ENCODE results near the gene IL12B.

The IL12B gene

DNA sequence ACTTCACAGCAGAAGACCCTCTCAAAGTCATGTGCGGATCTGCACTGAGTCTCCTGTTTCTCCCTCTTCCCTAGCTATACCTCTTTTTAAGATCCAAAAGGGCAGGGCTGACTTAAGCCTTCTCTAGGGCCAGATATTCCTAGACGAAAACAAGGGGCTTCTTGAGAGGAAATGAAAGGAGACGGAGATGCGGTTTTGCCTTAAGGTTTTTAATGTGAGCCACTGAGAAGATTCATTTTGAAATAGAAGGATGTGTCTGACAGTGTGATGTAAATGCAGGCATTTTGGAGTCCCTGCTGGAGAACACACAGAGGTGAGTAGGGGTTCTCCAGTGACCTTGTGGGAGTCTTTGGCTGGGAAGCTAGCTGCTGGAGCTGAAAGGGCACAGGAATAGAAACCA is 15.6 kb upstream of the IL12B start:
- H3K4me3 ChIP-seq (replicated peaks; ENCODE audit: low read depth, low read length) = no peak overlapping the region
- TF ChIP-seq CTCF (IDR thresholded peaks at IDR 0.05; ENCODE audit: low read depth, low read length, missing control alignments) = no peak
- DNase-seq (ENCODE audit: extremely low read depth, low read depth) = no peak

DNA sequence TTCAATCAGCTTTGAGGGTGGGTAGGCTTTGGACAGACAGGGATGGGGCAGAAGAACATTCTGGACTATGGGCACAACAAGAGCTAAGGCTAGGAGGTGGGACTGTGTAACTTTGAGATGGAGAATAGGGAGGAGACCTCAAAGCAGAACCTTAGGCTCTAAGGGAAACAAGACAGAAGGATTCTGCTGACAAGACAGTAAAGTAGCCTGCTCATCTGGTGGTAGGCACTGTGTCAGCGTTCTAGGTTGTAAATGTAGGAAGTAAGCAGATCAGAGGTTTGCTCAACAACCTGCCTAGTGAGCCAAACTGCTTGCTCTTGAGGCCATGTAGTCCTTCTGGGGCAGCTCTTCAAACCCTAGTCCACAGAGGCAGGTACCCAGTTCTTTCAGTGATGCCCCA is 15.0 kb upstream of the IL12B start:
- DNase-seq (ENCODE audit: extremely low read depth, low read depth) = no peak
- H3K4me3 ChIP-seq (replicated peaks; ENCODE audit: low read depth, low read length) = no peak overlapping the region
- TF ChIP-seq CTCF (IDR thresholded peaks at IDR 0.05; ENCODE audit: low read depth, low read length, missing control alignments) = no peak

GRCh38 chr5:159343295-159344094 is 13.2 kb upstream of the IL12B start:
- no peak overlapping the region for H3K4me3 ChIP-seq (replicated peaks; ENCODE audit: low read depth, low read length)
- no peak for TF ChIP-seq CTCF (IDR thresholded peaks at IDR 0.05; ENCODE audit: low read depth, low read length, missing control alignments)
- DNase-seq (ENCODE audit: extremely low read depth, low read depth) = no peak

DNA sequence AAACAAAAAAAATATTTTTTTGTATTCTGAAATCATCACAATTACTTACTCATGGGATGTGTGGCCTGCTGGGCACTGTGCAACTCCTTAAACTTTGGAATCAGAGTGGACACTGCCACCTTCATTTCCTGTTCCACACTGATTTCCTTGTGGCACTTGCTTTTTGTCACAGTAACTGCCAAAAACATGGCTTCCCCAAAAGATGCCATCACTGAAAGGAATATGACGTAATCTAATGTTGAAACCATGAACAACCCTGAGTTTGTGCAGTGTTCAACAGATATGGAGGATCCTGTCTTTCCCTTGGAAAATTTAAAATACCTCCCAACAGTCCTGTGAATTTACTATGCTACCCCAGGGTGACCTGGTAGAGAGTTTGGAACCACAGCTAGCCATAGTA is 12.6 kb upstream of the IL12B start:
- no peak overlapping the region for H3K4me3 ChIP-seq (replicated peaks; ENCODE audit: low read depth, low read length)
- no peak for DNase-seq (ENCODE audit: extremely low read depth, low read depth)
- no peak for TF ChIP-seq CTCF (IDR thresholded peaks at IDR 0.05; ENCODE audit: low read depth, low read length, missing control alignments)

GRCh38 chr5:159341906-159342310 is 11.6 kb upstream of the IL12B start:
- no peak for TF ChIP-seq CTCF (IDR thresholded peaks at IDR 0.05; ENCODE audit: low read depth, low read length, missing control alignments)
- peak; percentile 77 for DNase-seq (ENCODE audit: extremely low read depth, low read depth)
- no peak overlapping the region for H3K4me3 ChIP-seq (replicated peaks; ENCODE audit: low read depth, low read length)

DNA sequence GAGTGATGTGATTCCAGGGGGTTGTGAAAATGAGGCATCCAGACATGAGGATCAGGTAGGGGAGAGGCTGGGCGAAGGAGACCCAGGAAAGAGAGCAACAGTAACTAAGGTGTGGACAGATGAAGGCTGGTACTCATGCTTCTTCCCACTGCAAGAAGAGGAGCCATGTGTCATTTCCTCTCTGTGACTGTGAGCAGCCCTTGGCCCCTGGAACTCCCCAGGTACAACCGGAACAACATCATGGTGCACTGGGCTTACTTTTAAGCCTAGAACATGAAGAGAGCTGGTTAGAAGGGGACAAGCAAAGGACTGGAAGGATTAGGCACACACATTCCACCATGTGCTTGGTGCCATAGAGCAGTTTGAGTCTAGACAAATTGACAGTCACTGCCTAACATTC is 10.9 kb upstream of the IL12B start:
- DNase-seq (ENCODE audit: extremely low read depth, low read depth) = no peak
- no peak for TF ChIP-seq CTCF (IDR thresholded peaks at IDR 0.05; ENCODE audit: low read depth, low read length, missing control alignments)
- H3K4me3 ChIP-seq (replicated peaks; ENCODE audit: low read depth, low read length) = no peak overlapping the region

DNA sequence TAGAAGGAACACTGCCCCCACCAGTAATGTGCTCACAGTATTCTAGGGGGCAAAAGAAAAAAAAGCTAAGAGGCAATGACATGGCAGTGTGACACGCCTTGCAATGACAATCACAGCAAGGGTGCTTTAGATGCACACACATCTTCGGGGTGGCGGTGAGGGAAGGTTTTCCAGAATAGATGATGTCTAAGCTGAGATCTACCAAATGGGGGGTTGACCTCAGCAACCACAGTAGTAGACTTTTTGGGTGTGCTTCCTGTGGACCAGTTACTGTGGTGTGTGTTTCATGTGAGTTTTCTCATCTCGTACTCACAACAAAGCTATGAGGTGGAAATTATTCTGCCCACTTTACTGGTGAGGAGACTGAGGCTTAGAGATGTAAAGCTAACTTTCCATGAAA is 10.2 kb upstream of the IL12B start:
- no peak overlapping the region for H3K4me3 ChIP-seq (replicated peaks; ENCODE audit: low read depth, low read length)
- DNase-seq (ENCODE audit: extremely low read depth, low read depth) = no peak
- TF ChIP-seq CTCF (IDR thresholded peaks at IDR 0.05; ENCODE audit: low read depth, low read length, missing control alignments) = no peak
